ENCODE measurements around the gene KCNK3. TPM values are rescaled to one million over a fixed set of nuclear protein-coding genes. Genes with fewer than 3 reads are reported as not detected.

Gene KCNK3
- total and polyA plus RNA-seq, 2 donors (not counting 1 experiment from before 2014, with no cell fraction given): under 0.01 TPM; not detected in 1

DNA sequence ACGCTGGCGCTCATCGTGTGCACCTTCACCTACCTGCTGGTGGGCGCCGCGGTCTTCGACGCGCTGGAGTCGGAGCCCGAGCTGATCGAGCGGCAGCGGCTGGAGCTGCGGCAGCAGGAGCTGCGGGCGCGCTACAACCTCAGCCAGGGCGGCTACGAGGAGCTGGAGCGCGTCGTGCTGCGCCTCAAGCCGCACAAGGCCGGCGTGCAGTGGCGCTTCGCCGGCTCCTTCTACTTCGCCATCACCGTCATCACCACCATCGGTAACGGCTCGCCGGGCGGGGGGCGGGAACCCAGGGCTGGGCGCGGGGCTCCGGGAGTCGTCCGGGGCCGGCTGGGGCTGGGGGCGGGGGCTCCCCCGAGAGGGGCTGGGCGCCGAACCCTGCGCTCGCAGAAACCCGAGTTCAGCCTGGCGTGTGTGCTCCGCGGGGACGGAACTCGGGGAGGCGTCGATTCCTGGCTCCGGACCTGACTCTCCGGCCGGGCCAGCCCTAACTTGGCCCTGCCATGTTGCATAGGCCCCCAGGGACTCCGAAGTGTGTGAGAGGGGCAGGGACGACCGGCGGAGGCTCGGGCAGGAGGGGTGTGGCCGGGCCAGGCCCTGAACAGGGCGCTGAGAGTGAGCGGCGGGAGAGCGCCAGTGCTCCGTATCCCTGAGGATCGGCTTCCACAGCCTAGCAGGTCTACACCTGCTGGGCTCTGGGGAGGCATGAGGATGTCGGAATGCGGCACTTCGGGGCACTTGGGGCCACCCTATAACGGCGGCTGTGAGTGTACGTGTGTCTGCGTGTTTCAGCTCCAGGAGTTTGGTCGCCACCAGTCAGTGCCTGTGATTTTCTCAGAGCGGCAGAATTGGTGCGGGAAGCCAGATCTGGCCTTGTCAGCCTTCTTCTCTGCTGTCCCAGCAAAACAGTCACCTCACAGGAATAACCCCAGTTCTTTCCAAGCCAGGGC lies 651 bp downstream of the KCNK3 start:
- Histone ChIP-seq H3K4me3 (replicated peaks in 1 of 4; ENCODE audit: control extremely low read depth in 1 of 4, insufficient read depth in 1 of 4, low read depth in 3 of 4, low read length in 4 of 4) (no peak overlapping the region), H4K20me1 (ENCODE audit: control insufficient read depth, extremely low read depth, insufficient read depth, low read length) (no peaks in the 10 kb centered on the region), H3K27me3 (ENCODE audit: control insufficient read depth, insufficient read depth, low read length) (peaks cover 33% of the 10 kb centered on the region), H3K79me2 (ENCODE audit: control insufficient read depth, insufficient read depth, low read length) (no peaks in the 10 kb centered on the region), H3K4me2 (ENCODE audit: extremely low read depth, insufficient read depth, low read length) (peak overlapping the region; percentile 35), H3K36me3 (ENCODE audit: control insufficient read depth, insufficient read depth, low read length) (no peaks in the 10 kb centered on the region), H3K27ac (ENCODE audit: insufficient read depth, low read length) (no peak overlapping the region), H3K9me3 (ENCODE audit: control insufficient read depth, insufficient read depth, low read depth, low read length) (no peaks in the 10 kb centered on the region), H3K4me1 (ENCODE audit: control insufficient read depth, extremely low read depth, insufficient read depth, low read length) (no peaks in the 10 kb centered on the region), H2AFZ (ENCODE audit: low read length) (no peak overlapping the region), H3K9ac (ENCODE audit: insufficient read depth, low read length) (no peak overlapping the region)
- peak; percentile 21 to 70 for DNase-seq (ENCODE audit: low read depth in 2 of 2)
- TF ChIP-seq CTCF (conservative IDR thresholded peaks at IDR 0.05 in 1 of 2, IDR thresholded peaks at IDR 0.05 in 1 of 2; ENCODE audit: low read depth in 1 of 2, low read length in 2 of 2) (no peak), EZH2 (IDR thresholded peaks at IDR 0.05; ENCODE audit: low read length, missing control alignments) (no peak)

DNA sequence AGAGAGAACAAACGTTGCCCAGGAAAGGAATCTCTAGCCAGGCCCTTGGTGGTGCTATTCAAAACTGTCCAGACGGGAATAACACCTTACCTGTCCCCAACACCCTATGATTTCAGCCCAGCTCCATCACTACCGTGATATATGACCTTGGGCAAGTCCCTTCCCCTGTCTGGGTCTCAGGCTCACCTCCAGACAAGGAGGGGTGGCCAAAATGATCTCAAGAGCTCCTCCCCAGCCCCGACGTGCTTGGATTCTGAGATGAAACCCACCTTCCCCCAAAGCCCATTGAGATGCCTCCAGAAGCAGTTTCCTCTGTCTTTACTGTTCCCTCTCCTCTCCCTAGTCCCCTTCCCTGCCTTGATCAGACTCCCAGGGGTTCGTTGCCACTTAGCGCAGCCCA lies 1.5 kb downstream of the KCNK3 start:
- Histone ChIP-seq H3K4me2 (ENCODE audit: extremely low read depth, insufficient read depth, low read length) (no peak overlapping the region), H3K27me3 (ENCODE audit: control insufficient read depth, insufficient read depth, low read length) (peaks cover 33% of the 10 kb centered on the region), H3K4me1 (ENCODE audit: control insufficient read depth, extremely low read depth, insufficient read depth, low read length) (no peaks in the 10 kb centered on the region), H3K36me3 (ENCODE audit: control insufficient read depth, insufficient read depth, low read length) (no peaks in the 10 kb centered on the region), H3K79me2 (ENCODE audit: control insufficient read depth, insufficient read depth, low read length) (no peaks in the 10 kb centered on the region), H3K9me3 (ENCODE audit: control insufficient read depth, insufficient read depth, low read depth, low read length) (no peaks in the 10 kb centered on the region), H3K4me3 (replicated peaks in 1 of 4; ENCODE audit: control extremely low read depth in 1 of 4, insufficient read depth in 1 of 4, low read depth in 3 of 4, low read length in 4 of 4) (no peak overlapping the region), H2AFZ (ENCODE audit: low read length) (no peak overlapping the region), H3K9ac (ENCODE audit: insufficient read depth, low read length) (no peak overlapping the region), H3K27ac (ENCODE audit: insufficient read depth, low read length) (no peak overlapping the region), H4K20me1 (ENCODE audit: control insufficient read depth, extremely low read depth, insufficient read depth, low read length) (no peaks in the 10 kb centered on the region)
- no peak for DNase-seq (ENCODE audit: low read depth in 2 of 2)
- TF ChIP-seq CTCF (conservative IDR thresholded peaks at IDR 0.05 in 1 of 2, IDR thresholded peaks at IDR 0.05 in 1 of 2; ENCODE audit: low read depth in 1 of 2, low read length in 2 of 2) (no peak), EZH2 (IDR thresholded peaks at IDR 0.05; ENCODE audit: low read length, missing control alignments) (no peak)

GRCh38 chr2:26696351-26696816 lies 3.9 kb downstream of the KCNK3 start:
- H3K27ac ChIP-seq (ENCODE audit: insufficient read depth, low read length): no peak overlapping the region

More at GRCh38 chr2:26696351-26696816, 3.9 kb downstream of the KCNK3 start:
- H4K20me1 ChIP-seq (ENCODE audit: control insufficient read depth, extremely low read depth, insufficient read depth, low read length): no peaks in the 10 kb centered on the region
- TF ChIP-seq CTCF (conservative IDR thresholded peaks at IDR 0.05 in 1 of 2, IDR thresholded peaks at IDR 0.05 in 1 of 2; ENCODE audit: low read depth in 1 of 2, low read length in 2 of 2) (no peak), EZH2 (IDR thresholded peaks at IDR 0.05; ENCODE audit: low read length, missing control alignments) (no peak)
- no peak overlapping the region for H3K4me3 ChIP-seq (replicated peaks in 1 of 4; ENCODE audit: control extremely low read depth in 1 of 4, insufficient read depth in 1 of 4, low read depth in 3 of 4, low read length in 4 of 4)
- H3K9ac ChIP-seq (ENCODE audit: insufficient read depth, low read length): no peak overlapping the region
- no peaks in the 10 kb centered on the region for H3K79me2 ChIP-seq (ENCODE audit: control insufficient read depth, insufficient read depth, low read length)
- no peaks in the 10 kb centered on the region for H3K36me3 ChIP-seq (ENCODE audit: control insufficient read depth, insufficient read depth, low read length)
- no peaks in the 10 kb centered on the region for H3K9me3 ChIP-seq (ENCODE audit: control insufficient read depth, insufficient read depth, low read depth, low read length)
- peaks cover 45% of the 10 kb centered on the region for H3K27me3 ChIP-seq (ENCODE audit: control insufficient read depth, insufficient read depth, low read length)
- no peak overlapping the region for H2AFZ ChIP-seq (ENCODE audit: low read length)
- DNase-seq (ENCODE audit: low read depth in 2 of 2): peak in 1 of 2 donors; percentile 99
- H3K4me1 ChIP-seq (ENCODE audit: control insufficient read depth, extremely low read depth, insufficient read depth, low read length): no peaks in the 10 kb centered on the region
- no peak overlapping the region for H3K4me2 ChIP-seq (ENCODE audit: extremely low read depth, insufficient read depth, low read length)
